DND-41 (cell line): ENCODE data around the gene LAMA4.

Experiments
- ATAC-seq: fragments of 200-7000 bp; cut with Tn5 transposase; 3 replicates; pipeline ENCODE4 v1.9.1; 2021; ENCODE audit warnings: low read depth; ENCODE audit not compliant: insufficient read depth
- DNase-seq: peaks from one replicate; pipeline ENCODE4 v3.0.0-alpha.2; 2020
- H2AFZ ChIP-seq: 2 replicates; pipeline ENCODE4 v1.6.0; 2012; ENCODE audit warnings: low read depth, low read length
- H3K27ac ChIP-seq: 2 replicates; pipeline ENCODE4 v1.5.1; 2012; ENCODE audit warnings: low read length, inconsistent platforms
- H3K27me3 ChIP-seq: fragments of 200-600 bp; sonication (generic); 2 replicates; pipeline ENCODE4 v1.6.0; 2012; ENCODE audit warnings: low read length, mild to moderate bottlenecking, inconsistent platforms; ENCODE audit not compliant: insufficient read depth, poor library complexity
- H3K36me3 ChIP-seq: 2 replicates; pipeline ENCODE4 v1.5.1; 2012; ENCODE audit warnings: low read length, inconsistent platforms; ENCODE audit not compliant: insufficient read depth
- H3K4me1 ChIP-seq: 2 replicates; pipeline ENCODE4 v1.5.1; 2012; ENCODE audit warnings: mild to moderate bottlenecking, low read length; ENCODE audit not compliant: insufficient read depth
- H3K4me2 ChIP-seq: 2 replicates; pipeline ENCODE4 v1.6.0; 2012; ENCODE audit warnings: mild to moderate bottlenecking, moderate library complexity, low read length, inconsistent platforms; ENCODE audit not compliant: insufficient read depth
- H3K4me3 ChIP-seq, 2 experiments: fragments of 200-600 bp in 1 of 2; shearing (Covaris generic) in 1 of 2; 2 replicates each; pipeline ENCODE4 v1.5.1; 2012 to 2016; ENCODE audit warnings: inconsistent platforms in 2 of 2, low read length in 2 of 2, mild to moderate bottlenecking in 2 of 2, low read depth in 1 of 2, moderate library complexity in 1 of 2
- H3K79me2 ChIP-seq: 2 replicates; pipeline ENCODE4 v1.6.0; 2012; ENCODE audit warnings: low read length, inconsistent platforms; ENCODE audit not compliant: insufficient read depth
- H3K9ac ChIP-seq: 2 replicates; pipeline ENCODE4 v1.6.0; 2012; ENCODE audit warnings: low read depth, mild to moderate bottlenecking, inconsistent platforms, low read length, moderate library complexity
- H3K9me3 ChIP-seq: 2 replicates; pipeline ENCODE4 v1.5.1; 2012; ENCODE audit warnings: low read length, moderate library complexity, mild to moderate bottlenecking, inconsistent platforms; ENCODE audit not compliant: insufficient read depth, severe bottlenecking
- H4K20me1 ChIP-seq: 2 replicates; pipeline ENCODE4 v1.6.0; 2012; ENCODE audit warnings: low read length; ENCODE audit not compliant: insufficient read depth
- CTCF ChIP-seq: IDR thresholded peaks from 2 replicates; pipeline ENCODE4 v1.5.1; 2012; ENCODE audit warnings: borderline replicate concordance, low read length, moderate library complexity, mild to moderate bottlenecking; ENCODE audit not compliant: poor library complexity, severe bottlenecking; ENCODE audit errors: extremely low read depth
- EZH2 ChIP-seq: IDR thresholded peaks from 3 replicates; pipeline ENCODE4 v1.6.1; 2012; ENCODE audit warnings: borderline replicate concordance, low read depth, mild to moderate bottlenecking, moderate library complexity, low read length, inconsistent platforms; ENCODE audit not compliant: severe bottlenecking

The LAMA4 gene

GRCh38 chr6:112245511-112246203, 8.7 kb downstream of the LAMA4 start:
- TF ChIP-seq CTCF (no peak), EZH2 (no peak)
- H2AFZ ChIP-seq = no peak overlapping the region
- H3K36me3 ChIP-seq = no peaks in the 10 kb centered on the region
- H4K20me1 ChIP-seq = no peaks in the 10 kb centered on the region
- peaks cover 9% of the 10 kb centered on the region for H3K27me3 ChIP-seq
- H3K27ac ChIP-seq = no peak overlapping the region
- H3K4me3 ChIP-seq = no peak overlapping the region
- DNase-seq (no peak), ATAC-seq (no peak)
- H3K9me3 ChIP-seq = no peaks in the 10 kb centered on the region
- H3K4me1 ChIP-seq = no peaks in the 10 kb centered on the region
- H3K79me2 ChIP-seq = no peaks in the 10 kb centered on the region
- H3K4me2 ChIP-seq = no peak overlapping the region
- no peak overlapping the region for H3K9ac ChIP-seq

GRCh38 chr6:112243861-112244827, 10.2 kb downstream of the LAMA4 start:
- Histone ChIP-seq H3K4me1 (no peaks in the 10 kb centered on the region), H3K36me3 (no peaks in the 10 kb centered on the region), H3K4me3 (no peak overlapping the region), H3K27ac (no peak overlapping the region), H3K79me2 (no peaks in the 10 kb centered on the region), H4K20me1 (no peaks in the 10 kb centered on the region), H3K27me3 (peaks cover 9% of the 10 kb centered on the region), H3K9ac (no peak overlapping the region), H3K9me3 (no peaks in the 10 kb centered on the region), H2AFZ (peak overlapping the region; percentile 33; the same call in 1 of the 2 replicates), H3K4me2 (no peak overlapping the region)
- ATAC-seq = no peak
- no peak for DNase-seq
- TF ChIP-seq CTCF = no peak
- TF ChIP-seq EZH2 = no peak

- Histone ChIP-seq H3K79me2 (no peaks in the 10 kb centered on the region), H2AFZ (no peak overlapping the region), H3K27ac (no peak overlapping the region), H3K27me3 (peaks cover 9% of the 10 kb centered on the region), H3K4me3 (no peak overlapping the region), H3K4me1 (no peaks in the 10 kb centered on the region), H3K9me3 (no peaks in the 10 kb centered on the region), H4K20me1 (no peaks in the 10 kb centered on the region), H3K4me2 (no peak overlapping the region), H3K9ac (no peak overlapping the region), H3K36me3 (no peaks in the 10 kb centered on the region)
- ATAC-seq (no peak), DNase-seq (no peak)
- TF ChIP-seq EZH2 (no peak), CTCF (no peak)
These were observed 12.4 kb downstream of the LAMA4 start for GRCh38 chr6:112241820-112242429.
